Measurements from ENCODE around the gene VWA8.
"Not testable (repeated sequence)": the region's sequence is repeated elsewhere in the genome, so short reads cannot be mapped to it uniquely, and the experiment has no call there.

The VWA8 gene

GRCh38 chr13:41962994-41963393, 2.1 kb upstream of the VWA8 start:
- no peak for DNase-seq

- no peak for DNase-seq
Observed at GRCh38 chr13:41961466-41961760, 504 bp upstream of the VWA8 start.

GRCh38 chr13:41960211-41960636, 685 bp downstream of the VWA8 start:
- DNase-seq, result no peak

- no peak for DNase-seq
Observed at GRCh38 chr13:41956272-41956671, 4.6 kb downstream of the VWA8 start.

GRCh38 chr13:41955605-41956004, 5.3 kb downstream of the VWA8 start:
- DNase-seq, result peak; percentile 18

- no peak for DNase-seq
Observed at GRCh38 chr13:41954226-41954625, 6.7 kb downstream of the VWA8 start.

GRCh38 chr13:41952749-41953148, 8.2 kb downstream of the VWA8 start:
- DNase-seq, result no peak

- DNase-seq, result not testable (repeated sequence)
Observed at GRCh38 chr13:41949104-41949503, 11.8 kb downstream of the VWA8 start.

GRCh38 chr13:41945926-41946325, 15.0 kb downstream of the VWA8 start:
- no peak for DNase-seq

GRCh38 chr13:41944635-41945397, 16.1 kb downstream of the VWA8 start:
- DNase-seq, result no peak

GRCh38 chr13:41944229-41944628, 16.7 kb downstream of the VWA8 start:
- DNase-seq, result no peak

GRCh38 chr13:41942462-41943094, 18.3 kb downstream of the VWA8 start:
- DNase-seq, result no peak

GRCh38 chr13:41941174-41941573, 19.7 kb downstream of the VWA8 start:
- DNase-seq, result no peak

- DNase-seq, result no peak
Observed at GRCh38 chr13:41939398-41939797, 21.5 kb downstream of the VWA8 start.

- DNase-seq, result no peak
Observed at GRCh38 chr13:41938918-41939317, 22.0 kb downstream of the VWA8 start.

- no peak for DNase-seq
Observed at GRCh38 chr13:41937388-41937787, 23.5 kb downstream of the VWA8 start.

- DNase-seq, result no peak
Observed at GRCh38 chr13:41935501-41935900, 25.4 kb downstream of the VWA8 start.

- DNase-seq, result no peak
Observed at GRCh38 chr13:41934994-41935393, 25.9 kb downstream of the VWA8 start.

- no peak for DNase-seq
Observed at GRCh38 chr13:41934120-41934519, 26.8 kb downstream of the VWA8 start.

- no peak for DNase-seq
Observed at GRCh38 chr13:41931337-41931736, 29.6 kb downstream of the VWA8 start.

- DNase-seq, result no peak
Observed at GRCh38 chr13:41930154-41930553, 30.8 kb downstream of the VWA8 start.

- no peak for DNase-seq
Observed at GRCh38 chr13:41928323-41928722, 32.6 kb downstream of the VWA8 start.

GRCh38 chr13:41925014-41925413, 35.9 kb downstream of the VWA8 start:
- no peak for DNase-seq

GRCh38 chr13:41922894-41923293, 38.0 kb downstream of the VWA8 start:
- DNase-seq, result not testable (repeated sequence)
